COLO668 (cell line): ENCODE data around the gene ARHGAP42.

Source experiments
- DNase-seq: peaks from one replicate; lab custom pipeline; 2025; ENCODE audit not compliant: unreplicated experiment; lab: John Stamatoyannopoulos, UW

The ARHGAP42 gene

DNA sequence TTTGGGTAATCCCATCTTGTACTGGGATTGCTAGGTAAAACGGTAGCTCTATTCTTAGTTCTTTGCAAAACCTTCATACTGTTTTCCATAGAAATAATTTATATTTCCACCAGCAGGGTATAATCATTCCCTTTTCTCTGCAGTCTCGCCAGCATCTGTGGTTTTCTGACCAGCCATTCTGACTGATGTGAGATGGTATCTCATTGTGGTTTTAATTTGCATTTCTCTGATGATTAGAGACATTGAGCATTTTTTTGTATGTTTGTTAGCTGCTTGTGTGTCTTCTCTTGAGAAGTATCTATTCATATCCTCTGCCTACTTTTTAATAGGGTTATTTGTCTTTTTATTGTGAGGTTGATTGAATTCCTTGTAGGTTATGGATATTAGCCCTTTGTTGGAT lies 221.7 kb downstream of the ARHGAP42 start:
- DNase-seq, result no peak

DNA sequence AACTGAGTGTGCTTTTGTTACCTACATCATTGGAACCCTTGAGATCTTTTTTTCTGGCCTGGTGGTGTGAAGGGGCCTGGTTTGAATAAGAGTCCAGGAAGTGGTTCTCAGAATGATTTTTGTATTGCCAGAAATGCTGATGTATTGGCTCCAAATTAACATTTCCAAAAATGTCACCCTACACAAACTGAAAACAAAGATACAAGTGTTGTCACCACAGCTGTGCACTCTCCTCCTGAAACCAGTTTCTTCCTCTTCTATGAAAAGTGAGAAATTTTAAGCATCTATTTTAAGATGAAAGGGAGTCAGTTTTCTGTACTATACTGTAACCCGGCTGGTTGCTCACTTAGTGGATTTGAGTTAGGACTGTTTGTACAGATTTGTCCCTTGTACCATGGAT lies 223.7 kb downstream of the ARHGAP42 start:
- DNase-seq, result no peak

DNA sequence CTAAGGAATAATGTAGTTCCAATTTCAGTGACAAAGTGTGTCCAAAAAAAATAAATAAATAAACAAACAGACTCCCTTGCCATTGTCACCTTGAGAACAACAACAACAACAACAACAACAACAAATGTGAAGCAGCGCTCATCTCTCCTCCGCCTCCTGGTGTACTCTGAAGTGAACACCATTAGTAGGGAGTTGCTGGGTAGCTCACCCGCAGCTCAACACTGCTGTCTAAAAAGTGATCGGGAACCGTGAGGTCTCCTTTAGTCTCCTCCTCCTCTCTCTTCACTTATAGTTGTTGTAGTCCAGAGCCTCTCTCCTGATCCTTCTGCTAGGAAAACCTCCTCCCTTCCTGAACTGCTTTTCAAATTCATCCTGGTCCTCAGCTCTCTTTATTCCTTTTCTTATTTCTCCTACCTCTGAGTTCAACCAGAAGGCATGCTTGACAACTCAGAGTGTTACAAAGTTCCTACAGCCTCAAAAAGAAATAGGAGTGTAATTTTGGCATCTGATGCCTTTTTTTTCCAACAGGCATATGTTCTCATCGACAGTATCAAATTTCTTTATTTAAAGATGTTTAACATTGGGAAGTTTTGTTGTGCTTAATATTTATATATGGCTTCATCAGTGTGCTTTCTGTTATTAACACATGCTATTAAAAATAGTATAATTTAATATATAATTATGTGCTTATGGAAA lies 227.5 kb downstream of the ARHGAP42 start:
- no peak for DNase-seq

DNA sequence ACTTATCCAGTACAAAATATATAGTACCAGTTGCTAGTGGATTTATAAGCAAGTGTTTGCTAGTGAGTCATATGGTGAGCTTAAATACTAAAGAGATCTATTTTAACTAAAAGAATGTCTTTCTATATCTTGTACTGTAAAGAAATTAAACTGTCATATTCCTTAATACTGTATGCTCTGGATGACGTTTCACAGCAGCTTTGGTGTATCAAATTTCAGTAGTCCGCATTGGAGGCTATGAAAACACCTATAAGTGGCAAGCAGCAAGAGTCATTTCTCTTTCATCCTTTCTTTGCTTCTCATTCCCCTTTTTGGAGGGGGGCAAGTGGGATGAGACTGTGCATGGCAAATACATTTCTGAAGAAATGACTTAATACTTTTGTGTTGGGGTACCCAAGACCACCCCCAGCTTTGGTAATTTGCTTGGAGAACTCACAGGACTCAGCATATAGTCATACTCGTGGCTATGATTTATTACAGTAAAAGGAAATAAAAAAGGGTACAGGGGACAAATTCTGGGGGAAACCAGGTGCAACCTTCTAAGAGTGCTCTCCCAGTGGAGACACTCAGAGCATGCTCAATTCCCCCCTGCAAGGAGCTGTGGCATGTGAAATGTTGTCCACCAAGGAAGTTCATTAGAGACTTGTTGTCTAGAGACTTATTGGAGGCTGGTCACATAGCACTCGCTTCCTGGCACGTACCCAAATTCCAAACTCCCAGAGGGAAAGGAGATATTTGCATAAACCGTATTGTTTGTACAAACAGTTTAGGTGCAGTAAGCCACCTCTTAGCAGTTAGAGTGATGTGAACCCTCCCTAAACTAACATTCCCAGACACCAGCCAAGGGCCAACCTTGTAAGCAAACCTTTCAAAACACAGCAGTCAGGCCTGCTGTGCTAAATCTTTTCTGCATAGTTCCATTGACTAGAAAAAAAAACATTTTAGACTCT lies 231.7 kb downstream of the ARHGAP42 start:
- DNase-seq, result no peak

DNA sequence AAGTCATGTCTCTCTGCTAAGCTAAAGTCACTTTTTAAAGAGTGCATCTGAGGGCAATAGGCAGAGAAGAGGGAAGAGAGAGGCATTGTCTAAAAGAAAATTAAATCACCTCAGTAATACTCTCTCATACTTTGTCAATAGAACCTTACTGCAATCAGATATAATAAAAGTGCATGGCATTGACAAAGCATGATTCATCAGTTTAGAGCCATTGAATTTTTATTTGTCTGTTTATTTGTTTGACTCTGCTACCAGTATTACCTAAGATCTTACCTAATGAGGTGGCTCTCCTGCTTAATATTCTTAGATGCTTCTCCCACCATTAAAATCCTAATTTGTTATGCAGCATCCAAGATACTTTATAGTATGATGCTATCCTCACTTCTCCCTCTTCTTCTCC lies 233.5 kb downstream of the ARHGAP42 start:
- DNase-seq, result no peak

DNA sequence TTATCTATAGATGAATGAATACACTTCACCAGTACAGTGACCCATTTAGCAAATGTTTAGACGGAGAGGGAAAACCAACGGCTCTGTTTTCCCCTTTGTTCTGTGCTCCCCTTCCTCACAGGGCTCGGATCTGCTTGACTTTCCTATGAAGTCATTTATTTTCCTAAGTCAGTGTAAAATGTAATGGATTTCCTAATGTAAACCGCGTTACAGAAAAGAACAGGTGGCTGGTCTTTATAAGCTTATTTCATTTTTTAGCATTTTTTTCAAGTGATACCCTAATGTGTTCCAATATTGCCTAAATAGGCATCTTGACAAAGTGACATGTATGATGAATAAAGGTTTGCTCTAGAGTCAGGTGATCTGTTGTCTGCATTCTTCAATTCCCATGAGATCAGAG lies 235.0 kb downstream of the ARHGAP42 start:
- no peak for DNase-seq

DNA sequence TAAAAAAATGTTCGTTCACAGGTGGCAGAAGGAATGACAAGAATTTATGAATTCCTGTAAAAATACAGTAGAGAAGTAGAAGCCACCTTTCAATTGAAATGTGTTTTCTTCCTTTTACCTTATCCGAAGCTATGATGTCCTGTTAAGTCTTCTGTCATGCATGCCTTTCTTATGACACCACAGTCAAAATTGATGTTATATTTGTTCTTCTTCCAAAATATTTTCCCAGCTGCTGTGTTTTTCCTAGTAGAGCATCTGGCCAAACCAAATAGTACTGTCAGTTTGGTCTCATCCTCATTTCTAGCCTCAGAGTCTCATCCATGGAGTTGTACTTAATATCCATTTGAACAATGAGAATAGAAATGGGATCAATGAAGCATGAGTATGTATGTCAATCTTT lies 236.5 kb downstream of the ARHGAP42 start:
- no peak for DNase-seq

DNA sequence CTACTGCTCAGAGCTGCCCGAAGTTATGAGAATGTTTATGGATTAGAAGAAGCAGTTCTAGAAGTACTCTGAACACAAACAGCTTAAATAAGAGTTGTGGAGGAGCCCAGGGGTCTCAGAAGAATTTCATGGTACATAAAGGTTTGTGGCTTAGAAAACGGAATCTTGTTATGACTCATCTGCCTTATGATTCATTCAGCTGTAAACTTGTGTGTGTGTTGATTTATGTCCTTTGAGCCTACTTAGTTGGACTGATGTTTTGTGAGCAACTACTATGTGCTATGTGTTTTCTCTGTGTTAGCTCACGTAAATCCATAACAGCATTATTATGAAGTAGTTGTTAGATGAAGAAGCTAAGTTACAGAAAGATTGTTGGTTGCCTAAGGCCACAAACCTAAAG lies 238.8 kb downstream of the ARHGAP42 start:
- no peak for DNase-seq

DNA sequence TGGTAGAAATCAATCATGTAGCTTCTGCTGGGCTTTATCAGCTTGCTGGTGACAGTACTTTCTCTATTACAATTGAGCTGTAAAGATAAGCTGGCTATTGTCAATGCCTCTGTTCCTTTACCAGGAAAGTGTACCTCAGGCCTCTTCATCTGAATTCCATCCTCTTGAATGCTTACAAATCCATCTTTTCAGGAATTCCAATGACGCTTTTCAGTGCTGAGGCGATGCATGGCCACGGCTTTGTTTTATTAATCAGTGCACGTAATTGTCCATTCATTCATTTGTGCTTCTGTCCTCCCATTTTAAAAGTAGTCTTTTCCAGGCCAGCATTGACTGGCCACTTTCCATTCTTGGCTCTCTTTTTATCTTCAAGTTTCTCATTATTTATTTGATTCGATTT lies 240.5 kb downstream of the ARHGAP42 start:
- no peak for DNase-seq

DNA sequence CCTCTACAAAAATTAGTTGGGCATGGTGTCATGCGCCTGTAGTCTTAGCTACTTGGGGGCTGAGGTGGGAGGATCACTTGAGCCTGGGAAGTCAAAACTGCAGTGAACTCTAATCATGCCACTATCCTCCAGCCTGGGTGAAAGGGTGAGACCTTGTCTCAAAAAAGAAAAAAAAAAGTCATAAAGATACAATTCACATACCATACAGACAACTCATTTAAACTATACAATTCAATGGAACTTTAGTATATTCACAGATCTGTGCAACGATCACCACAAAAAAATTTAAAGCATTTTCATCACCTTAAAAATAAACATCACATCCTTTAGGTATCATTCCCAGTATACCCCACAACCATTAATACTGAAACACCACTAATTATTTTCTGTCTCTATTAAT lies 241.3 kb downstream of the ARHGAP42 start:
- DNase-seq, result no peak

DNA sequence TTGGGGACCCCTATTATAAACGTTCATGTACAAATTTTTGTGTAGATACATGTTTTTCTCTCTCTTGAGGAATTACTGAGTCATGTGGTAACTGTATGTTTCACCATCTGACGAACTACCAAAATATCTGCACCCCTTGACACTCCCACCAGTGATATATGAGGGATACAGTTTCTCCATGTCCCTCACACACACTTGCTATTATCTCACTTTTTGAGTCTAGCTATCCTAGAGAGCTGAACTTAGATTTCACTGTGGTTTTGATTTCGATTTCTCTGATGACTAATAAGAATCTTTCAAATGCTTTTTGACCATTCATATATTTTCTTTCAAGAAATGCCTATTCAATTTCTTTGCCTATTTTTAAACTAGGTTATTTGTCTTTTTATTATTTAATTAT lies 242.3 kb downstream of the ARHGAP42 start:
- no peak for DNase-seq

DNA sequence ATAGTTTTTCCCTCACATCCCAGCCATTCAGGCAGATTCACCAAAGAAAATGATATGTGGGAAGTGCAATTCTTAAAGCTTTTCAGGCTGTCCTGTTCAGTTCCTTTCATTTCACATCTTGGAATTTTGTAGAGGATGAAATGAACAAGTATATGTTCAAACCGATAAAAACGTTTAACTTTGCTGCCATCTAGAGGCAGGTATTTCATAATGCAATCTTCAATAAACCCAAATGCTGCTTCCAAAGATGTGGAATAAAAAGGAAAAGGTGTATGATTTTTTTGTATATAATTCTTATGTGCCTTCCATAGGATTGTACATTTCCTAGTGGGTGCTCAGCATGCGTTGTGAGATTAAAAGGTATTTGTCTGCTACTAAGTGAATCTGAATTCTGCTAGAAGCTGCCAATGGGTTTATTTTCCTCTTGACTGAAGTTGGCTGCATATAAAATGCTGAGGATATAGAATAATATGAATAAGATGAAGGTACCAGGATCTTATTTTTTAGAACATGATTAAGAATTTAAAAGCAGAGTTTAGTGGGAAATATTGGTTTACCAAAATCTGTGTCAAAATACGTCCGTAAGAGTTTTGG lies 243.2 kb downstream of the ARHGAP42 start:
- DNase-seq, result no peak

DNA sequence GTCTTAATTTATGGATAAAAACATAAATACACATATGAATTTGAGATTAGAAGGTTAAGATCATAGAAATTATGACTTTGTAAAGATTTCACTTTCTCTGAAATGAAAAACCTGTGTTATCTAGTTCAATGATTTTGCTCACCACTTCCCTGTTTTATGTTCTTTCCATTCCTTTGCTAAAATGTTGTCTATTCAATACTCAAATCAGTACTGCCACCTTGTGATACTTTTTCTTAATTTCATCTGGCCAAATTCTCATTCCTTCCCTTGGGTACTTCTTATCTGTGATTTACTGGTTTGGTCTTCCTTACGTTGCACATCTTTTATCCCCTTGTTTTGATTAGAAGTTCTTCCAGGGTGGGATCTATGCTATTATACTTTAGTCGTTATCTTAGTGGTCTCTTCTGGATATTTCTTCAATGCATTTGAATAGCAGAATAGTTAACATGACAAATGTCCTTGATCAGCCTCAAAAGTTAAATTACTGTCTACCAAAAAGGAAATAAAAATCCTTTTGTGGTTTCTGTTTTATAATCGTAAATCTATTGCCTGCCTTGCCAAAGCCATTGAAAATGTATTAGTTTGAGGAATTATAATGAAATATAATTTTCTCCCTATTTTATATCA lies 245.5 kb downstream of the ARHGAP42 start:
- DNase-seq, result no peak

DNA sequence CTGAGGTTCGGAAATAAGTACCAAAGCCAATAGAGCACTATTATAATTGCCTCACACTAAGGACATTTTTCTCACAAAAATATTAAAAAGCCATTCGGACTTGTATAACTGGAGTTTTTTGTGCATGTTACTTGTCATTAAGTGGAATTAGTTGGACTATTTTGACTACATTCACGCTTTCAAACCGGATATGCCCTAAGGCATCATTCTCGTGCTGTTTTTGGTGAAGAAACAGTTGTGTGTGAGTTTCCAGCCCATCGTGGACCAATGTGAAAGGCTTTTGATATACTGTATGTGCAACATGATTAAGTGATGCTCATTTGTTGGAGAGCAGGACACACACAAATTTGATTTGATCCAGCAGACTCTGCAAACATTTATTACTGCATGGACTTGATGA lies 249.7 kb downstream of the ARHGAP42 start:
- DNase-seq, result no peak

DNA sequence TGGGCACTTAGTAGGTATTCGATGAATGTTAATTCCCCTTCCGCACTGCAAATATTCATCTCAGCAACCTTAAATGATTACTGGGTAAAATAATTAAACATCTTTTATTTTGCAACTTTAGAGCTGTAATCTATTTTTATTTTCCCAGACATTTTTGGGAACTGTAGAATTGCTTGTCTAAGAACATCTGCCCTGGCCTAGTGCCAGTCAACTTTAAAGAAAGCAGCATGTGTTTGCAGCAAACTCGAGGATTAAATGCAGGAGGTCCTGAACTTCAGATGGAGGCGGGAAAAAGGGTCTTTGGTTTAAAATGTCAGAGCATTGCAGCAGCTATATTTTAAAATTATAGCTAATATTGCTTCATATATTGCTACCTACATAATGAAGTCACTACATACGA lies 252.5 kb downstream of the ARHGAP42 start:
- no peak for DNase-seq

DNA sequence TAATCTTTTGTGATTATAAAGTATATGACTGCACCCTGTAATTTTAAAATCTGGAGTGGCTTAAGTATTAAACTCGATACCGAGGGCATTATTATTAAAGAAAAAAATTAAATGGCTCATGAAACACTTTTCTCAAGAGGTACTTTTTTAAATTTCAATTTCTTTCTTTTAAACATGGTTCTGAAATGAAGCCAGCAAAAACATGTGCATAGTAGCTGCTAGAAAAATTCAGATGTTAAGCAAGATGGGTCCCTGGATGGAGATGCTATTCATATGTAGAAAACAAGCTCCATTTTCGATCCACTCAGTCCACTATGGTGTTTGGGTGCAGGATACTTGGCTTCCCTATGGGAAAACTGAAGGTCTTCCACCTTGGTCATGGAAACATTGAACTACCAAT lies 253.0 kb downstream of the ARHGAP42 start:
- DNase-seq, result no peak

DNA sequence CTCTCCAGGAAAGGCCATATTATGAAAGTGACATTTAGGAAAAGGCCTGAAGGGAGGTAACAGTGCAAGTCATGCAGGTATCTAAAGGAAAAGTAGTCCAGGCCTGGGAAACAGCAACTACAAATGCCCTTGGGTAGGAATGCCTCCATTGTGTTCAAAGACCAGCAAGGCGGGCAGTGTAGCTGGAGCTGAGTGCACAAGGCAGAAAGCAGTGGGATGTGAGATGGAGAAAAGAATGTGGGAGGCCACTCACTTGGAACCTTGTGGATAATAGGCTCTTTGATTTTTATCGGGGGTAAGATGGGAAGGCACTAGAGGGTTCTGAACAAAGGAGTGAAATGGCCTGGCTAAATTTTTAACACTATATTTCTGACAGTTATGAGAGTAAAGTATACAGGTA lies 253.9 kb downstream of the ARHGAP42 start:
- no peak for DNase-seq

DNA sequence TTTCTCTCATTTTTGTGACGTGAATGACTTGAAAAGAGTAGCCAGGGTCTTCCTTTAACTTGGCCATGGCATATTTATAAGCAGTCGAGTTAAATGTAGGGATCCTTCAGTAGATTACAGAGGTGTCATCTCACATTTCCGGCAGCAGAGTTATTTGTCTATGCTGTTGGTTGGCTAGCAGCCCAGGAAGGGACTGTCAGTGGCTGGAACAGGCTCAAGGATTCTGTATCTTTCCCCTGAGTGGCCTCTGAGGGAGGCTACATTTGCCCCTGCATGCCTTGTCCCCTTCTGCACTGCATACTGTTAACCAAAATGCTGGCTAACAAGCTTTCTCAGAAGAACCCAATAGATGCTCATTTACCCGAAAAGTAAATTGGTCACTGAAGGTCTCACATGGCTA lies 254.9 kb downstream of the ARHGAP42 start:
- DNase-seq, result no peak

DNA sequence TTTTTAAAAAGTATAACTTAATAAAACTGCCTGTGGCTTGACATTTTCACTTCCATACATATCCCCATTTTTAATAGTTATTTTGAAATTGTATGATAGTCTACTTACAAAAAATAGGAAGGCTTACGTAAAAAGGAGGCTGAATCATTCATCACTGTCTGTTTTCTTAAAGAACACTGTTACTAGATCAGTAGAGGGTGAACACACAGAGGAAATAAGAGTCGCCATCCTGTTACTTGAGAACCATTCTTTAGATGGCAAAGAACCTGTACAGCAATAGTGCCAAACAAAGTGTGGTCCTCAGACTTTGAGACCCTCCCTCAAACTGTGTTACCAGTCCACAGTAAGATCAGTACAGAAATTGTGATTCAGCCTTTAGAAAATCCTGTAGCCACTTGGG lies 261.8 kb downstream of the ARHGAP42 start:
- no peak for DNase-seq

DNA sequence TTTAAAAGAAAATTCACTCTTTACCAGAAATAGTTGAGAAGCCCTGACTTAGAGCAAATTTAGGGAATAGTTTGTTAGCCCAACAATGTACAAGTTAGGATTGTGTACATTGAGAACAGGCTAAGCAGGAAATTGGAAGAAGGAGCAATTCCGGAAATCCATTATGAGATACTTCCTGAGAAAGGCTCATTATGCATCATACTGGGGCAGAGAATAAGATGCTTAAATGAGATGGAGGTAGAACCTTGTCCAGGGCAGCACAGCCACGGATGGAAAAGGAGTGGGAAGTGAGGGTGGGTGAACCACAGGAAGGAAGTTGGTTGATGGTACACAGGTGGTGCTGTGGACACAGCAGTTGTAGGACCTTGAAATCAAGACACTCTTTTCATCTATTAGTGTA lies 262.4 kb downstream of the ARHGAP42 start:
- no peak for DNase-seq

DNA sequence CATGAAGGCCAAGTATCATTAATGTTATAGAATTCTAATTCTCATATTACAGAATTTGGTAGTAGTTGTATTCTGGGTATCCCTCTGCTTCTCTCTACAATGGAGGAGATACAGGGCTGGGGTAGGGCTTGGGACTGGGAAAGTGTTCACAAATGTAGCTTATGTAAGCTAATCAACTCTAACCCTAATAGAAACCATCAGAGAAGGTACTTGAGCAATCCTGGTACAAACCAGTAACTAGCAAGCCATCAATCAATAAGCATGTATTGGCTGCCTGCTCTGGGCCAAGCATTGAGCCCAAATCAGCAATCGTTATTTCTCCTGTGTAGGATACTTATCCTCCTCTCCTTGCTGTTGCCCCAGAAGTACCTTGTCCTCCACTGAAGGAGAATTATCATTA lies 268.2 kb downstream of the ARHGAP42 start:
- no peak for DNase-seq

DNA sequence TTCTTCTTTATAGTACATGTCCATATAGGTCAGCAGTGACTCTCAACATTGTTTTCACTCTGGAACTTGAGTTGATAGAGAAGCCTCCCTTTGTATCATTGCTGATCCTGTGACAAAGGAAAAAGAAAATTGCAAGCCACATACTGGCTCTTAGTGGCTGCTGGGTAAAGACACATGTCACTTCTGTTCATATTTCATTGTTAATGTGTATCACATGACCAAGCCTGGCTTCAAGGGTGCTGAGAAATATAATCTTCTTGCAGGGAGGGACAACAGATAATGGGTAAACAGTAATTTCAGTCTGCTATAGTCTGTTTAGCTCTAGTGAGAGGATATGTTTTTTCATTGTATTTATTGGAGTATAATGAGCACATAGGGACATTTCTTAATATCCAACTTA lies 269.3 kb downstream of the ARHGAP42 start:
- no peak for DNase-seq
